GM18909 (cell line): ENCODE results near the gene SLF2.

Source experiments
- ATAC-seq: cut with Tn5 transposase; IDR thresholded peaks from one replicate; pipeline ENCODE4 v1.9.1; 2021; ENCODE audit warnings: mild to moderate bottlenecking; ENCODE audit not compliant: unreplicated experiment, poor library complexity

Gene SLF2

GRCh38 chr10:100995181-100995580, 82.4 kb downstream of the SLF2 start:
- ATAC-seq, result no peak

- ATAC-seq, result no peak
These were observed 84.1 kb downstream of the SLF2 start for GRCh38 chr10:100996678-100997359.

- ATAC-seq, result peak; percentile 25
These were observed 84.8 kb downstream of the SLF2 start for GRCh38 chr10:100997360-100998182.

- ATAC-seq, result peak; percentile 38
These were observed 85.6 kb downstream of the SLF2 start for GRCh38 chr10:100998183-100998990.

- ATAC-seq, result peak; percentile 54
These were observed 86.4 kb downstream of the SLF2 start for GRCh38 chr10:100998991-100999741.

- ATAC-seq, result no peak
These were observed 87.0 kb downstream of the SLF2 start, which contains the start of gene LZTS2 for GRCh38 chr10:100999742-101000126. LZTS2 (plus strand) TSS chr10:100999808; CDS start chr10:101002539, 2,731 bp downstream.

- ATAC-seq, result no peak
These were observed 87.6 kb downstream of the SLF2 start for GRCh38 chr10:101000127-101000914.

GRCh38 chr10:101000915-101001658, 88.3 kb downstream of the SLF2 start:
- ATAC-seq, result no peak

- no peak for ATAC-seq
These were observed 88.9 kb downstream of the SLF2 start for GRCh38 chr10:101001659-101002035.

- ATAC-seq, result no peak
These were observed 89.7 kb downstream of the SLF2 start for GRCh38 chr10:101002456-101002855.

GRCh38 chr10:101003639-101004206, 91.0 kb downstream of the SLF2 start:
- ATAC-seq, result no peak

GRCh38 chr10:101005361-101005760, 92.6 kb downstream of the SLF2 start:
- ATAC-seq, result no peak

GRCh38 chr10:101005869-101006567, 93.3 kb downstream of the SLF2 start:
- ATAC-seq, result no peak

- no peak for ATAC-seq
These were observed 93.9 kb downstream of the SLF2 start for GRCh38 chr10:101006593-101007098.

GRCh38 chr10:101007099-101007711, 94.4 kb downstream of the SLF2 start:
- no peak for ATAC-seq

GRCh38 chr10:101007915-101008822, 95.4 kb downstream of the SLF2 start:
- ATAC-seq, result no peak
